Measurements from ENCODE around the gene ANAPC4. TPM values are rescaled to one million over a fixed set of nuclear protein-coding genes. Genes with fewer than 3 reads are reported as not detected.

Gene ANAPC4
- total and polyA plus RNA-seq, 2 of the 13 experiments (the other 11 are each of a cell fraction or from before 2014, with no cell fraction given) = 14.5 to 30.2 TPM

DNA sequence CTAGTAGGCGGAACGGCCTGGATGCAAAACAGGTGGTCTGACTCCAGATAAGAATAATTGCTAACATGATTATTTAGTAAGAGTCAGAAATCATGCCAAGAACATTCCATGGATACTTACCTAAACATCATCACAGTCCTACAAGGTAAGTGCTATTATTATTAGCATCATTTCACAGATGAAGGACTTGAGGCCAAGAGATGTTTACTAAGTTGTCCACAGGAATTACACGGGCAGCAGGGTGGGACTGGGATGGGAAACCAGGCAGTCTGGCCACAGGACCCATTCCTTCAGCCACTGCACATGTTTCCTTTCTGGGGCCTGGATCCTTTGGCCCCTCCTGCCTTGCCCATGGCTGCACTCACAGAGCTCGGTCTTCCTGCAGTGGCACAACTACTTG, 48.3 kb downstream of the ANAPC4 start (continued):
- TF ChIP-seq, protein P1, sequence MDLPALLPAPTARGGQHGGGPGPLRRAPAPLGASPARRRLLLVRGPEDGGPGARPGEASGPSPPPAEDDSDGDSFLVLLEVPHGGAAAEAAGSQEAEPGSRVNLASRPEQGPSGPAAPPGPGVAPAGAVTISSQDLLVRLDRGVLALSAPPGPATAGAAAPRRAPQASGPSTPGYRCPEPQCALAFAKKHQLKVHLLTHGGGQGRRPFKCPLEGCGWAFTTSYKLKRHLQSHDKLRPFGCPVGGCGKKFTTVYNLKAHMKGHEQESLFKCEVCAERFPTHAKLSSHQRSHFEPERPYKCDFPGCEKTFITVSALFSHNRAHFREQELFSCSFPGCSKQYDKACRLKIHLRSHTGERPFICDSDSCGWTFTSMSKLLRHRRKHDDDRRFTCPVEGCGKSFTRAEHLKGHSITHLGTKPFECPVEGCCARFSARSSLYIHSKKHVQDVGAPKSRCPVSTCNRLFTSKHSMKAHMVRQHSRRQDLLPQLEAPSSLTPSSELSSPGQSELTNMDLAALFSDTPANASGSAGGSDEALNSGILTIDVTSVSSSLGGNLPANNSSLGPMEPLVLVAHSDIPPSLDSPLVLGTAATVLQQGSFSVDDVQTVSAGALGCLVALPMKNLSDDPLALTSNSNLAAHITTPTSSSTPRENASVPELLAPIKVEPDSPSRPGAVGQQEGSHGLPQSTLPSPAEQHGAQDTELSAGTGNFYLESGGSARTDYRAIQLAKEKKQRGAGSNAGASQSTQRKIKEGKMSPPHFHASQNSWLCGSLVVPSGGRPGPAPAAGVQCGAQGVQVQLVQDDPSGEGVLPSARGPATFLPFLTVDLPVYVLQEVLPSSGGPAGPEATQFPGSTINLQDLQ (CRISPR knock-in tag; IDR thresholded peaks at IDR 0.05) = no peak
- TF ChIP-seq, protein P2, sequence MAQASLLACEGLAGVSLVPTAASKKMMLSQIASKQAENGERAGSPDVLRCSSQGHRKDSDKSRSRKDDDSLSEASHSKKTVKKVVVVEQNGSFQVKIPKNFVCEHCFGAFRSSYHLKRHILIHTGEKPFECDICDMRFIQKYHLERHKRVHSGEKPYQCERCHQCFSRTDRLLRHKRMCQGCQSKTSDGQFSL (CRISPR knock-in tag; IDR thresholded peaks at IDR 0.05) = no peak
- TF ChIP-seq, protein P3, sequence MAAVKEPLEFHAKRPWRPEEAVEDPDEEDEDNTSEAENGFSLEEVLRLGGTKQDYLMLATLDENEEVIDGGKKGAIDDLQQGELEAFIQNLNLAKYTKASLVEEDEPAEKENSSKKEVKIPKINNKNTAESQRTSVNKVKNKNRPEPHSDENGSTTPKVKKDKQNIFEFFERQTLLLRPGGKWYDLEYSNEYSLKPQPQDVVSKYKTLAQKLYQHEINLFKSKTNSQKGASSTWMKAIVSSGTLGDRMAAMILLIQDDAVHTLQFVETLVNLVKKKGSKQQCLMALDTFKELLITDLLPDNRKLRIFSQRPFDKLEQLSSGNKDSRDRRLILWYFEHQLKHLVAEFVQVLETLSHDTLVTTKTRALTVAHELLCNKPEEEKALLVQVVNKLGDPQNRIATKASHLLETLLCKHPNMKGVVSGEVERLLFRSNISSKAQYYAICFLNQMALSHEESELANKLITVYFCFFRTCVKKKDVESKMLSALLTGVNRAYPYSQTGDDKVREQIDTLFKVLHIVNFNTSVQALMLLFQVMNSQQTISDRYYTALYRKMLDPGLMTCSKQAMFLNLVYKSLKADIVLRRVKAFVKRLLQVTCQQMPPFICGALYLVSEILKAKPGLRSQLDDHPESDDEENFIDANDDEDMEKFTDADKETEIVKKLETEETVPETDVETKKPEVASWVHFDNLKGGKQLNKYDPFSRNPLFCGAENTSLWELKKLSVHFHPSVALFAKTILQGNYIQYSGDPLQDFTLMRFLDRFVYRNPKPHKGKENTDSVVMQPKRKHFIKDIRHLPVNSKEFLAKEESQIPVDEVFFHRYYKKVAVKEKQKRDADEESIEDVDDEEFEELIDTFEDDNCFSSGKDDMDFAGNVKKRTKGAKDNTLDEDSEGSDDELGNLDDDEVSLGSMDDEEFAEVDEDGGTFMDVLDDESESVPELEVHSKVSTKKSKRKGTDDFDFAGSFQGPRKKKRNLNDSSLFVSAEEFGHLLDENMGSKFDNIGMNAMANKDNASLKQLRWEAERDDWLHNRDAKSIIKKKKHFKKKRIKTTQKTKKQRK (IDR thresholded peaks at IDR 0.05; ENCODE audit: low read length) = no peak
- no peak for TF ChIP-seq SMAD9 (CRISPR knock-in tag; IDR thresholded peaks at IDR 0.05)
- no peak for TF ChIP-seq SMYD3 (CRISPR knock-in tag; IDR thresholded peaks at IDR 0.05)
- no peak for TF ChIP-seq MXD4 (CRISPR knock-in tag; IDR thresholded peaks at IDR 0.05)
- TF ChIP-seq, protein P4, sequence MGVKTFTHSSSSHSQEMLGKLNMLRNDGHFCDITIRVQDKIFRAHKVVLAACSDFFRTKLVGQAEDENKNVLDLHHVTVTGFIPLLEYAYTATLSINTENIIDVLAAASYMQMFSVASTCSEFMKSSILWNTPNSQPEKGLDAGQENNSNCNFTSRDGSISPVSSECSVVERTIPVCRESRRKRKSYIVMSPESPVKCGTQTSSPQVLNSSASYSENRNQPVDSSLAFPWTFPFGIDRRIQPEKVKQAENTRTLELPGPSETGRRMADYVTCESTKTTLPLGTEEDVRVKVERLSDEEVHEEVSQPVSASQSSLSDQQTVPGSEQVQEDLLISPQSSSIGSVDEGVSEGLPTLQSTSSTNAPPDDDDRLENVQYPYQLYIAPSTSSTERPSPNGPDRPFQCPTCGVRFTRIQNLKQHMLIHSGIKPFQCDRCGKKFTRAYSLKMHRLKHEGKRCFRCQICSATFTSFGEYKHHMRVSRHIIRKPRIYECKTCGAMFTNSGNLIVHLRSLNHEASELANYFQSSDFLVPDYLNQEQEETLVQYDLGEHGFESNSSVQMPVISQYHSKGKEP (CRISPR knock-in tag; IDR thresholded peaks at IDR 0.05) = no peak
- no peak for TF ChIP-seq GLI4 (CRISPR knock-in tag; IDR thresholded peaks at IDR 0.05; ENCODE audit: borderline replicate concordance)
- no peak for TF ChIP-seq ZNF350 (CRISPR knock-in tag; IDR thresholded peaks at IDR 0.05; ENCODE audit: borderline replicate concordance, low read depth)
